Measurements from ENCODE around the gene WDR70. TPM values are rescaled to one million over a fixed set of nuclear protein-coding genes. Genes with fewer than 3 reads are reported as not detected.
A peak's percentile ranks its signal among the peaks of the same experiment; 100 is the strongest.

Gene WDR70
- total and polyA plus RNA-seq, 2 donors (not counting 1 experiment from before 2014, with no cell fraction given), result 31.4 to 34.0 TPM

DNA sequence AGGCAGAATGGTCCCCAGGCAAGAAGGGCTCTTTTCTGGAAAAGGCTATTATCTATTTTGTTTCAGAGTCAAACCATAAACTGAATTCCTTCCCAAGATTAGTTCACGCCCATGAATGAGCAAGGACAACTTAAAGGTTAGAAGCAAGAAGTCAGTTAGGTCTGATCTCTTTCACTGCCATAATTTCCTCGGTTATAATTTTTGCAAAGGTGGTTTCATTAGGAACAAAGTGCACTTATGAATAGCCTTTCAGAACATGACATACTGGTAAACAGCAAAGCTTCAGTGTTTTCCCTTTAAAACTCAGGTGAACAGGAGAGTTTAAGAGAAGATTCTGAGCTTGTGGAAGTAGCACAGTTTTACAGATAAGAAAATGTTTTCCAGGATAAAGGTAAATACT is 282.8 kb downstream of the WDR70 start:
- Histone ChIP-seq H4K20me1 (ENCODE audit: control insufficient read depth, extremely low read depth, insufficient read depth, low read length) (no peaks in the 10 kb centered on the region), H3K9ac (ENCODE audit: insufficient read depth, low read length) (no peak overlapping the region), H3K4me3 (replicated peaks in 1 of 4; ENCODE audit: control extremely low read depth in 1 of 4, insufficient read depth in 1 of 4, low read depth in 3 of 4, low read length in 4 of 4) (no peak overlapping the region), H3K79me2 (ENCODE audit: control insufficient read depth, insufficient read depth, low read length) (no peaks in the 10 kb centered on the region), H3K27ac (ENCODE audit: insufficient read depth, low read length) (no peak overlapping the region), H3K4me1 (ENCODE audit: control insufficient read depth, extremely low read depth, insufficient read depth, low read length) (peaks cover 5% of the 10 kb centered on the region), H3K4me2 (ENCODE audit: extremely low read depth, insufficient read depth, low read length) (no peak overlapping the region), H2AFZ (ENCODE audit: low read length) (no peak overlapping the region), H3K9me3 (ENCODE audit: control insufficient read depth, insufficient read depth, low read depth, low read length) (no peaks in the 10 kb centered on the region), H3K36me3 (ENCODE audit: control insufficient read depth, insufficient read depth, low read length) (no peaks in the 10 kb centered on the region), H3K27me3 (ENCODE audit: control insufficient read depth, insufficient read depth, low read length) (no peaks in the 10 kb centered on the region)
- no peak for TF ChIP-seq EZH2 (IDR thresholded peaks at IDR 0.05; ENCODE audit: low read length, missing control alignments)
- TF ChIP-seq, protein P1, sequence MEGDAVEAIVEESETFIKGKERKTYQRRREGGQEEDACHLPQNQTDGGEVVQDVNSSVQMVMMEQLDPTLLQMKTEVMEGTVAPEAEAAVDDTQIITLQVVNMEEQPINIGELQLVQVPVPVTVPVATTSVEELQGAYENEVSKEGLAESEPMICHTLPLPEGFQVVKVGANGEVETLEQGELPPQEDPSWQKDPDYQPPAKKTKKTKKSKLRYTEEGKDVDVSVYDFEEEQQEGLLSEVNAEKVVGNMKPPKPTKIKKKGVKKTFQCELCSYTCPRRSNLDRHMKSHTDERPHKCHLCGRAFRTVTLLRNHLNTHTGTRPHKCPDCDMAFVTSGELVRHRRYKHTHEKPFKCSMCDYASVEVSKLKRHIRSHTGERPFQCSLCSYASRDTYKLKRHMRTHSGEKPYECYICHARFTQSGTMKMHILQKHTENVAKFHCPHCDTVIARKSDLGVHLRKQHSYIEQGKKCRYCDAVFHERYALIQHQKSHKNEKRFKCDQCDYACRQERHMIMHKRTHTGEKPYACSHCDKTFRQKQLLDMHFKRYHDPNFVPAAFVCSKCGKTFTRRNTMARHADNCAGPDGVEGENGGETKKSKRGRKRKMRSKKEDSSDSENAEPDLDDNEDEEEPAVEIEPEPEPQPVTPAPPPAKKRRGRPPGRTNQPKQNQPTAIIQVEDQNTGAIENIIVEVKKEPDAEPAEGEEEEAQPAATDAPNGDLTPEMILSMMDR (conservative IDR thresholded peaks at IDR 0.05 in 1 of 2, IDR thresholded peaks at IDR 0.05 in 1 of 2; ENCODE audit: low read depth in 1 of 2, low read length in 2 of 2), result no peak
- no peak for DNase-seq (ENCODE audit: low read depth in 2 of 2)

DNA sequence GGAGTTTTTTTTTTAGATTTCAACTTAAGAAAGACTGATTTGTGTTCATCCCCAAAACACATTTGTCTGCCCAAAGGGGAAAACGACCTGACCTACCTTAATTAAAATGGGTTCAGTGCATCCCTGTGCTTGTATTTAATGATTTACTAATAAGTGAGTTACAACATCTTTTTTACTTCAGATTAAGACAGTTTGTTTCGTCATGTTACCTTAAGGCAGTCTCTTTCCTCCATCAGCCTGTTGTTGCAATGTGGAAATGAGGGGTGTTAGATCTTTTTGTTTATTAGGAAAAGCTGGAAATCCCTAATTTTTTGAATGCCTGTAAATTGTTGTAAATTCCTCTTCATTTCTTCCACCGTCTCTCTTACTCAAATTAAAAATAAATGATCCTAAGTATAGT is 283.2 kb downstream of the WDR70 start:
- Histone ChIP-seq H3K9ac (ENCODE audit: insufficient read depth, low read length) (no peak overlapping the region), H3K4me2 (ENCODE audit: extremely low read depth, insufficient read depth, low read length) (no peak overlapping the region), H4K20me1 (ENCODE audit: control insufficient read depth, extremely low read depth, insufficient read depth, low read length) (no peaks in the 10 kb centered on the region), H3K27ac (ENCODE audit: insufficient read depth, low read length) (no peak overlapping the region), H3K4me1 (ENCODE audit: control insufficient read depth, extremely low read depth, insufficient read depth, low read length) (peaks cover 5% of the 10 kb centered on the region), H3K36me3 (ENCODE audit: control insufficient read depth, insufficient read depth, low read length) (no peaks in the 10 kb centered on the region), H3K9me3 (ENCODE audit: control insufficient read depth, insufficient read depth, low read depth, low read length) (no peaks in the 10 kb centered on the region), H3K4me3 (replicated peaks in 1 of 4; ENCODE audit: control extremely low read depth in 1 of 4, insufficient read depth in 1 of 4, low read depth in 3 of 4, low read length in 4 of 4) (no peak overlapping the region), H2AFZ (ENCODE audit: low read length) (no peak overlapping the region), H3K27me3 (ENCODE audit: control insufficient read depth, insufficient read depth, low read length) (no peaks in the 10 kb centered on the region), H3K79me2 (ENCODE audit: control insufficient read depth, insufficient read depth, low read length) (no peaks in the 10 kb centered on the region)
- no peak for TF ChIP-seq EZH2 (IDR thresholded peaks at IDR 0.05; ENCODE audit: low read length, missing control alignments)
- TF ChIP-seq, protein P1 (conservative IDR thresholded peaks at IDR 0.05 in 1 of 2, IDR thresholded peaks at IDR 0.05 in 1 of 2; ENCODE audit: low read depth in 1 of 2, low read length in 2 of 2), result no peak
- DNase-seq (ENCODE audit: low read depth in 2 of 2), result no peak

DNA sequence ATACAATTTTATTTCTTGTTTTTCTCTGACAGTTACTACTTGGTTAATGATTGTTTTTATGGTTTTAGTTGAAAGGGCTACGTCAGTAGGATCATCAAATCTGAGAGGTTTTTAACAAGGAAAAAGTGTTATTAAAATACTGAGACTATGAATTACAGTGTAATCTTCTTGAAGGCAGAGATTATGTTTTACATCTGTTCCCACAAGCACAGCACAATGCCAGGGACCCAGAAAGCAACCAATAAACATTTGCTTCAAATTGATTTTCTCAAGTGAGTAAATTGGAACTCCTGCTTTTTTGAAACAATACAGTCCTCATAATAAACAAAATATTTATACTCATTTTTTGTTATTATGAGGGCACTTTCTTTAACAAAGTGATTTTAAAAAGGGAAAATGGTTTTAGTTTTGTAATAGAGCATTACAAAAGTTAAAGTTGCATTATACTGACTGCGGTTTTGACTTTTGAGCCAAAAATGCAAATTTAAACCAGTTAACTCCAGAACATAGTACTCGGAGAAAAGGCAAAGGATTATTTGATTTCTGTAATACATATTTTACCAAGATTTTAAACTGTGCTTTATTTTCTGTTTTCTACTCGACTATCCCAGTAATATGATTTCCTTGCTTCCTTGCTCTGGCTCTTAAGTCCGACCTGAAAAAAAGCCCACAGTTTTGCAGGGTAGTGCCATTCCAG is 283.8 kb downstream of the WDR70 start:
- Histone ChIP-seq H4K20me1 (ENCODE audit: control insufficient read depth, extremely low read depth, insufficient read depth, low read length) (no peaks in the 10 kb centered on the region), H3K79me2 (ENCODE audit: control insufficient read depth, insufficient read depth, low read length) (no peaks in the 10 kb centered on the region), H3K4me1 (ENCODE audit: control insufficient read depth, extremely low read depth, insufficient read depth, low read length) (peaks cover 7% of the 10 kb centered on the region), H3K27ac (ENCODE audit: insufficient read depth, low read length) (no peak overlapping the region), H3K36me3 (ENCODE audit: control insufficient read depth, insufficient read depth, low read length) (no peaks in the 10 kb centered on the region), H2AFZ (ENCODE audit: low read length) (no peak overlapping the region), H3K9me3 (ENCODE audit: control insufficient read depth, insufficient read depth, low read depth, low read length) (no peaks in the 10 kb centered on the region), H3K27me3 (ENCODE audit: control insufficient read depth, insufficient read depth, low read length) (no peaks in the 10 kb centered on the region), H3K4me3 (replicated peaks in 1 of 4; ENCODE audit: control extremely low read depth in 1 of 4, insufficient read depth in 1 of 4, low read depth in 3 of 4, low read length in 4 of 4) (no peak overlapping the region), H3K9ac (ENCODE audit: insufficient read depth, low read length) (no peak overlapping the region), H3K4me2 (ENCODE audit: extremely low read depth, insufficient read depth, low read length) (no peak overlapping the region)
- TF ChIP-seq, protein P1 (conservative IDR thresholded peaks at IDR 0.05 in 1 of 2, IDR thresholded peaks at IDR 0.05 in 1 of 2; ENCODE audit: low read depth in 1 of 2, low read length in 2 of 2), result no peak
- no peak for TF ChIP-seq EZH2 (IDR thresholded peaks at IDR 0.05; ENCODE audit: low read length, missing control alignments)
- peak in 1 of 2 donors; percentile 51 for DNase-seq (ENCODE audit: low read depth in 2 of 2)

Measured in fibroblast of lung (primary cell).